RWPE1 (cell line): Measurements from ENCODE around the gene PCDHA7.
"Not testable (repeated sequence)": the region's sequence is repeated elsewhere in the genome, so short reads cannot be mapped to it uniquely, and the experiment has no call there.

Experiments
- CTCF ChIA-PET: fragments of 350-600 bp; sonication (Branson Sonifier 250); formaldehyde crosslinking; extraction: SDS; loops from one replicate; lab custom pipeline; 2021; lab: Yijun Ruan, JAX
- POLR2A ChIA-PET: fragments of 400-600 bp; formaldehyde crosslinking; extraction: SDS; loops from one replicate; lab custom pipeline; 2020; ENCODE audit warnings: antibody characterized with exemption; ENCODE audit not compliant: low non-redundant PET; lab: Yijun Ruan, JAX
- DNase-seq: peaks from one replicate; pipeline ENCODE4 v3.0.0; 2012; ENCODE audit warnings: low spot score
- H3K27ac ChIP-seq: fragments of 450-650 bp; 2 replicates; pipeline ENCODE4 v1.5.1; 2017
- TF ChIP-seq, protein P1 (sequence below): fragments of 450-650 bp; conservative IDR thresholded peaks from 2 replicates; pipeline ENCODE4 v1.5.1; 2017; ENCODE audit warnings: low read depth, mild to moderate bottlenecking

Gene PCDHA7

GRCh38 chr5:140833993-140834392, at the start of gene PCDHA7:
Gene PCDHA7, plus strand, starts transcription at chr5:140834269. Its CDS starts 115 bp downstream, at chr5:140834384.
- no peak for DNase-seq
- TF ChIP-seq, protein P1, sequence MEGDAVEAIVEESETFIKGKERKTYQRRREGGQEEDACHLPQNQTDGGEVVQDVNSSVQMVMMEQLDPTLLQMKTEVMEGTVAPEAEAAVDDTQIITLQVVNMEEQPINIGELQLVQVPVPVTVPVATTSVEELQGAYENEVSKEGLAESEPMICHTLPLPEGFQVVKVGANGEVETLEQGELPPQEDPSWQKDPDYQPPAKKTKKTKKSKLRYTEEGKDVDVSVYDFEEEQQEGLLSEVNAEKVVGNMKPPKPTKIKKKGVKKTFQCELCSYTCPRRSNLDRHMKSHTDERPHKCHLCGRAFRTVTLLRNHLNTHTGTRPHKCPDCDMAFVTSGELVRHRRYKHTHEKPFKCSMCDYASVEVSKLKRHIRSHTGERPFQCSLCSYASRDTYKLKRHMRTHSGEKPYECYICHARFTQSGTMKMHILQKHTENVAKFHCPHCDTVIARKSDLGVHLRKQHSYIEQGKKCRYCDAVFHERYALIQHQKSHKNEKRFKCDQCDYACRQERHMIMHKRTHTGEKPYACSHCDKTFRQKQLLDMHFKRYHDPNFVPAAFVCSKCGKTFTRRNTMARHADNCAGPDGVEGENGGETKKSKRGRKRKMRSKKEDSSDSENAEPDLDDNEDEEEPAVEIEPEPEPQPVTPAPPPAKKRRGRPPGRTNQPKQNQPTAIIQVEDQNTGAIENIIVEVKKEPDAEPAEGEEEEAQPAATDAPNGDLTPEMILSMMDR = peak; percentile 27
- POLR2A ChIA-PET = no interaction called here
- CTCF ChIA-PET = no interaction called here
- no peak within 1 kb of the TSS for H3K27ac ChIP-seq

- CTCF ChIA-PET = interaction anchor here (0.7 to 1.1 kb wide), 3 partner anchors 17 to 55 kb away, joined by 3 to 4 read pairs (median 4); no protein-coding TSS in a partner anchor
- TF ChIP-seq, protein P1 = no peak
- no peak for DNase-seq
- POLR2A ChIA-PET = no interaction called here
- H3K27ac ChIP-seq = no peak within 1 kb of the TSS
Observed at GRCh38 chr5:140785905-140786686, 48.0 kb upstream of the PCDHA7 start, which contains the start of gene PCDHA1. Gene PCDHA1, plus strand, starts transcription at chr5:140786140.

- DNase-seq, H3K27ac ChIP-seq, POLR2A ChIA-PET: not testable (repeated sequence)
- CTCF ChIA-PET = interaction anchor here (0.6 kb wide), 1 partner anchor 29 kb away, joined by 3 read pairs; no protein-coding TSS in a partner anchor
Observed at GRCh38 chr5:140787422-140787821, 46.6 kb upstream of the PCDHA7 start.

DNA sequence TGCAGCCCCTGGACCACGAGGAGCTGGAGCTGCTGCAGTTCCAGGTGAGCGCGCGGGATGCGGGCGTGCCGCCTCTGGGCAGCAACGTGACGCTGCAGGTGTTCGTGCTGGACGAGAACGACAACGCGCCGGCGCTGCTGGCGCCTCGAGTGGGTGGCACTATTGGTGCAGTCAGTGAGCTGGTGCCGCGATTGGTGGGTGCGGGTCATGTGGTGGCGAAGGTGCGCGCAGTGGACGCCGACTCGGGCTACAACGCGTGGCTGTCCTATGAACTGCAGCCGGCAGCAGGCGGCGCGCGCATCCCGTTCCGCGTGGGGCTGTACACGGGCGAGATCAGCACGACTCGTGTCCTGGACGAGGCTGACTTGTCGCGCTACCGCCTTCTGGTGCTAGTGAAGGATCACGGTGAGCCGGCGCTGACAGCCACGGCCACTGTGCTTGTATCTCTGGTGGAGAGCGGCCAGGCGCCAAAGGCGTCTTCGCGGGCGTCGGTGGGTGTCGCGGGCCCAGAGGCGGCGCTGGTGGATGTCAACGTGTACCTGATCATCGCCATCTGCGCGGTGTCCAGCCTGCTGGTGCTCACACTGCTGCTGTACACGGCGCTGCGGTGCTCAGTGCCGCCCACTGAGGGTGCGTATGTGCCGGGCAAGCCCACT, 46.1 kb upstream of the PCDHA7 start:
- POLR2A ChIA-PET, DNase-seq, CTCF ChIA-PET, H3K27ac ChIP-seq: not testable (repeated sequence)

DNA sequence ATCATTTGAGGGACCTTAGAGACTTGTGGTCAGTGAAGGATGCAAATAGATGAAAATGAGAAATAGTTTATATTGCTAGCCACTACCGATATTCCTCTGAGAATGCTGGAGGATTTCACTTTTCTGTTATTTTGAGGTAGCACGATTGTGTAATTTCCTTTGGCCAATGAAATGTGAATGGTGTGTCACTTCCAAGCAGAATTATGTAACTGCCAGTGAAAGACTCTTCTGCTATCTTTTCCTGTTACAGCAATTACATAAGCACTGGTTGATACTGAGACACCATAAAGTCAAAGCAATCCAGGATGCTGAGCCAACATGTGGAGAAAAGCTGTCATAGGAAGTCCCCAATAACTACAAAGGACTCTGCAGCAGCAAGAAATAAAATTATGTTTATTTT, 43.0 kb upstream of the PCDHA7 start:
- no peak for DNase-seq
- no peak overlapping the region for H3K27ac ChIP-seq
- TF ChIP-seq, protein P1 = no peak
- ChIA-PET CTCF (no interaction called here), POLR2A (no interaction called here)

GRCh38 chr5:140794595-140795258, 39.3 kb upstream of the PCDHA7 start, which contains the start of gene PCDHA2:
Gene PCDHA2, plus strand, starts transcription at chr5:140794852.
- no peak for DNase-seq
- no peak within 1 kb of the TSS for H3K27ac ChIP-seq
- CTCF ChIA-PET = interaction anchor here (0.6 to 1.0 kb wide), 3 partner anchors 14 to 1244 kb away, joined by 3 to 4 read pairs (median 4); partner anchors contain the start of gene PCDHA8
- TF ChIP-seq, protein P1 = no peak
- POLR2A ChIA-PET = no interaction called here

DNA sequence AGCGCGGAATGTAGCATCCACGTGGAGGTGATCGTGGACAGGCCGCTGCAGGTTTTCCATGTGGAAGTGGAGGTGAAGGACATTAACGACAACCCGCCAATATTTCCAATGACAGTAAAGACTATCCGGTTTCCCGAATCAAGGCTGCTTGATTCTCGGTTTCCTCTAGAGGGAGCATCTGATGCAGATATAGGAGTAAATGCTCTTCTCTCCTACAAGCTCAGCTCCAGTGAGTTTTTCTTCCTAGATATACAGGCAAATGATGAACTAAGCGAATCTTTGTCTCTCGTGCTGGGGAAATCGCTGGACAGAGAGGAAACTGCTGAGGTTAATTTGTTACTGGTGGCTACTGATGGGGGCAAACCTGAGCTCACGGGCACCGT, 38.8 kb upstream of the PCDHA7 start:
- ChIA-PET POLR2A (no interaction called here), CTCF (interaction anchor here (0.6 to 1.0 kb wide), 3 partner anchors 14 to 404 kb away, joined by 3 to 5 read pairs (median 4); partner anchors contain the start of genes PCDHA8 and PCDHB11)
- no peak overlapping the region for H3K27ac ChIP-seq
- peak; percentile 17 for DNase-seq
- TF ChIP-seq, protein P1 = no peak; the same call in 1 of the 2 replicates

DNA sequence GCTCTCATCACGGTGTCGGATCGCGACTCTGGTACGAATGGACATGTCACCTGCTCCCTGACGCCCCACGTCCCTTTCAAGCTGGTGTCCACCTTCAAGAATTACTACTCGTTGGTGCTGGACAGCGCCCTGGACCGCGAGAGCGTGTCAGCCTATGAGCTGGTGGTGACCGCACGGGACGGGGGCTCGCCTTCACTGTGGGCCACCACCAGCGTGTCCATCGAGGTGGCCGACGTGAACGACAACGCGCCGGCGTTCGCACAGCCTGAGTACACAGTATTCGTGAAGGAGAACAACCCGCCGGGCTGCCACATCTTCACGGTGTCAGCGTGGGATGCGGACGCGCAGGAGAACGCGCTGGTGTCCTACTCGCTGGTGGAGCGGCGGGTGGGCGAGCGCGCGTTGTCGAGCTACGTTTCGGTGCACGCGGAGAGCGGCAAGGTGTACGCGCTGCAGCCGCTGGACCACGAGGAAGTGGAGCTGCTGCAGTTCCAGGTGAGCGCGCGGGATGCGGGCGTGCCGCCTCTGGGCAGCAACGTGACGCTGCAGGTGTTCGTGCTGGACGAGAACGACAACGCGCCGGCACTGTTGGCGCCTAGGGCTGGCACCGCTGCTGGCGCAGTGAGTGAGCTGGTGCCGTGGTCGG, 37.9 kb upstream of the PCDHA7 start:
- CTCF ChIA-PET, POLR2A ChIA-PET, DNase-seq, H3K27ac ChIP-seq: not testable (repeated sequence)
